ENCODE data around the gene TRIO. TPM values are rescaled to one million over a fixed set of nuclear protein-coding genes. Genes with fewer than 3 reads are reported as not detected.

The TRIO gene
- total RNA-seq, 2 experiments from 2014 or later = 3.5 to 6.6 TPM

DNA sequence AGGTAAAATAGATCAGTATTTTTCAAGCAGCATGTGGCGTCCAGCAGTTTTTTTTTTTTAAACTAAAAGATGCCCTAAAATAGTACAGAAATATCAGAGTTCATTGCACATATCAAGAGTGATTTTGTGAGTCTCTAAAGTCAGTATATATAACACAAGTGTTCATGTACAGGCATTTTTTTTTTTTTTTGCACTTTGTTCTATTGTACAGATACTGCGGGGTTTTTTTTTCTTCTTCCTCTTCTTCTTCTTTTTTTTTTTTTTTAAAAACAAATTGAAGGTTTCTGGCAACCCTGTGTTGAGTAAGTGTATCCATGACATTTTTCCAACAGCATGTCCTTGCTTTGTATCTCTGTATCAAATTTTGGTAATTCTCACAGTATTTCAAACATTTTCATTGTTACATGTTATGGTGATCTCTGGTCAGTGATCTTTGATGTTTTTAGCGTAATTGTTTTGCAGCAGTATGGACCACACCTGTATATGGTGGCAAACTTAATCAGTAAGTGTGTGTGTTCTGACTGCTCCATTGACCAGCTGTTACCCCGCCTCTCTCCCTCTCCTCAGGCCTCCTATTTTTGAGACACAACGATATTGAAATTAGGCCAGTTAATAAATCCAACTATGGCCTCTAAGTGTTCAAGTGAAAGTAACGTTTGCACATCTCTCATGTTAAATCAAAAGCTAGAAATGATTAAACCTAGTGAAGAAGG lies 76.8 kb downstream of the TRIO start:
- Mint-ChIP-seq H3K4me1 (ENCODE audit: low read depth) (peaks cover 22% of the 10 kb centered on the region), H3K4me3 (no peak overlapping the region), H3K9me3 (ENCODE audit: insufficient read depth) (no peaks in the 10 kb centered on the region), H3K27me3 (ENCODE audit: low read depth) (peaks cover 30% of the 10 kb centered on the region), H3K27ac (no peak overlapping the region), H3K36me3 (ENCODE audit: low read depth) (peaks cover 4% of the 10 kb centered on the region)
- ATAC-seq = no peak
- POLR2A ChIA-PET = no interaction called here
- CTCF ChIA-PET = no interaction called here
- DNase-seq = no peak

DNA sequence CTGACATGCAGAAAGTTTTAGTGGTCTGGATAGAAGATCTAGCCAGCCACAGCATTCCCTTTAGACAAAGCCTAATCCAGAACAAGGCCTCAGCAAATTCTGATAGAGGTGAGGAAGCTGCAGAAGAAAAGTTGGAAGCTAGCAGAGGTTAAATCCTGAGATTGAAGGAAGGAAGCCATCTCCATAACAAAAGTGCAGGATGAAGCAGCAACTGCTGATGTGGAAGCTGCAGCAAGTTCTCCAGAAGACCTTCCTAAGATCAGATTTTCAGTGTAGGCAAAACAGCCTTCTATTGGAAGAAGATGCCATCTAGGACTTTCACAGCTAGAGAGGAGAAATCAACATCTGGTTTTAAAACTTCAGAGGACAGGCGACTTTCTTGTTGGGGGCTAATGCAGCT lies 77.5 kb downstream of the TRIO start:
- ATAC-seq = no peak
- H3K4me3 Mint-ChIP-seq = no peak overlapping the region
- no peak overlapping the region for H3K27ac Mint-ChIP-seq
- no peaks in the 10 kb centered on the region for H3K9me3 Mint-ChIP-seq (ENCODE audit: insufficient read depth)
- peaks cover 4% of the 10 kb centered on the region for H3K36me3 Mint-ChIP-seq (ENCODE audit: low read depth)
- POLR2A ChIA-PET = no interaction called here
- CTCF ChIA-PET = no interaction called here
- no peak for DNase-seq
- H3K27me3 Mint-ChIP-seq (ENCODE audit: low read depth) = peaks cover 30% of the 10 kb centered on the region
- H3K4me1 Mint-ChIP-seq (ENCODE audit: low read depth) = peaks cover 22% of the 10 kb centered on the region

DNA sequence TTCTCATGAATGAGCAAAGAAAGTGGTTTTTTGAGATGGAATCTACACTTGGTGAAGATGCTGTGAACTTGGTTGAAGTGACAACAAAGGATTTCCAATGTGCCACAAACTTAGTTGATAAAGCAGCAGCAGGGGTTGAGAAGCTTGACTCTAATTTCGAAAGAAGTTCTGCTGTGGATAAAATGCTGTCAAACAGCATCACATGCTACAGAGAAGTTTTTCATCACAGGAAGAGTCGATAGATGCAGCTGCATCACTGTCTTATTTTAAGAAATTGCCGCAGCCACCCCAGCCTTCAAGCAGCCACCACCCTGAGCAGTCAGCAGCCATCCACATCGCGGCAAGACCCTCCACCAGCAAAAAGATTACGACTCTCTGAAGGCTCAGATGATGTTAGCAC lies 78.6 kb downstream of the TRIO start:
- Mint-ChIP-seq H3K9me3 (ENCODE audit: insufficient read depth) (no peaks in the 10 kb centered on the region), H3K4me1 (ENCODE audit: low read depth) (peaks cover 22% of the 10 kb centered on the region), H3K36me3 (ENCODE audit: low read depth) (peaks cover 4% of the 10 kb centered on the region), H3K27me3 (ENCODE audit: low read depth) (peaks cover 24% of the 10 kb centered on the region), H3K27ac (no peak overlapping the region), H3K4me3 (no peak overlapping the region)
- DNase-seq = no peak
- ChIA-PET CTCF (no interaction called here), POLR2A (no interaction called here)
- ATAC-seq = no peak

DNA sequence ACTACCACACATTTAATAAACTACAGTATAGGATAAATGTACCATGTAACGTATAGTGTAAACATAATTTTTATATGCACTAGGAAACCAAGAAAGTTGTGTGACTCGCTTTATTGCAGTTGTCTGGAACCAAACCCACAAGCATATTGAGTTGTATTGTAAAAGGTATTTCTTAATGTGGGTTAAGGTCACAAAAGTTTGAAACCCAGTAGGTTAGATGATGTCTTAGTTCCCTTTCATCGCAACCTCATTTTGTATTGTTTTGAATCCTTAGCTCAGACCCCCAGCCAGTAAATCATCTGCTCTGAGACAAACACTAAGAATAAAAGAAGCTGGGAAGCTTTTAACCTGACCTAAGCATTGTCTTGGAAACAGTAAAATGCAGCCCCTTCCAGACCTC lies 79.1 kb downstream of the TRIO start:
- Mint-ChIP-seq H3K27ac (no peak overlapping the region), H3K4me1 (ENCODE audit: low read depth) (peaks cover 22% of the 10 kb centered on the region), H3K4me3 (no peak overlapping the region), H3K27me3 (ENCODE audit: low read depth) (peaks cover 24% of the 10 kb centered on the region), H3K9me3 (ENCODE audit: insufficient read depth) (no peaks in the 10 kb centered on the region), H3K36me3 (ENCODE audit: low read depth) (peaks cover 4% of the 10 kb centered on the region)
- ATAC-seq (no peak), DNase-seq (no peak)
- ChIA-PET CTCF (no interaction called here), POLR2A (no interaction called here)

DNA sequence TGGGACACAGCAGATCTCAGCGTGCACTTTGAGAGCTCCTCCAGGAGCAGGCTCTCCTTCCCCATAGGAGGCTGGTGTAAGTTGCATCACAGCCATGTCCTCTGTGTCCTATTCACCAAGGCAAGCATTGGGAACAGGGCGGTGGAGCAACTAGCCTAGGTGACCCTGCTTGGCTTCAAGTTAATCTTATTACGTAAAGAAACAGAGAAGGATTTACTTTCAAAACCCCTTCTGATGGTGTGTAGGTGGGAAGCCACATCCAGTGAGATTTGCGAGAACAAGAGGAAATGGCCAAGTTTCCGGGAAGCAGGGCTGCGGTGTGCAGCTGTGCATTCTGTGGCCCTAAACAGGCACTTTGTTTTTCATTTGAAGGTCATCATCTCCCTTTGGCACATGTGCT lies 80.2 kb downstream of the TRIO start:
- ATAC-seq (no peak), DNase-seq (peak; percentile 44)
- H3K27ac Mint-ChIP-seq = no peak overlapping the region
- H3K36me3 Mint-ChIP-seq (ENCODE audit: low read depth) = peaks cover 4% of the 10 kb centered on the region
- H3K4me1 Mint-ChIP-seq (ENCODE audit: low read depth) = peaks cover 22% of the 10 kb centered on the region
- H3K9me3 Mint-ChIP-seq (ENCODE audit: insufficient read depth) = no peaks in the 10 kb centered on the region
- ChIA-PET CTCF (no interaction called here), POLR2A (no interaction called here)
- no peak overlapping the region for H3K4me3 Mint-ChIP-seq
- peaks cover 19% of the 10 kb centered on the region for H3K27me3 Mint-ChIP-seq (ENCODE audit: low read depth)

DNA sequence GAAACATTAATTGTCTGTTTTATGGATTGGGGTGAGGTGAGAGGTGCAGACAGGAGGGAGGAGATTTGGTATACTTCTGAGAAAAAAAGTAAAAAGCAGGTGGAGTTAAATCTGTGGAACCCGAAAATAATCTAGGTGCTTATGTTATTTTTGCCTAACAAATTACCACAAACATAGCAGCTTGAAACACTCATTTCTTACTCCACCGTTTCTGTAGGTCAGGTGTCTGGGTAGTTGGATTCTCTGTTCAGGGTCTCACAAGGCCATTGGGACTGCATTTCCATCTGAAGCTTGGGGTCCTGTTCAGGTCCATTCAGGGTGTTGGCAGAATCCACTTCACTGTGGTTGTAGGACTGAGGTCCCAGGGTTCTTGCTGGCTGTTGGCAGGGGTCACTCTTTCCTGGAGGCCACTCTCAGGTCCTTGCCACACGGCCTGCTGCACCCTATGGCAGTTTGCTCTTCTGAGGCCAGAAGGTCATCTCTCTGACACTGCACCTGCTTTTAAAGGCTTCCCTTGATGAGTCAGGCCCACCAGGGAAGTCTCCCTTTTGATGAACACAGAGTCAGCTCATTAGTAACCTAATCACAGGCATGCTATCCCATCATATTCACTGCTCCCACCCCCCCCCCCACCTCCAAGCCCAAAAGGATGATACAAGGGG lies 82.2 kb downstream of the TRIO start:
- Mint-ChIP-seq H3K27ac (no peak overlapping the region), H3K27me3 (ENCODE audit: low read depth) (peaks cover 21% of the 10 kb centered on the region), H3K4me3 (no peak overlapping the region), H3K36me3 (ENCODE audit: low read depth) (peaks cover 4% of the 10 kb centered on the region), H3K9me3 (ENCODE audit: insufficient read depth) (no peaks in the 10 kb centered on the region), H3K4me1 (ENCODE audit: low read depth) (peaks cover 22% of the 10 kb centered on the region)
- DNase-seq (no peak), ATAC-seq (no peak)
- ChIA-PET CTCF (no interaction called here), POLR2A (no interaction called here)

DNA sequence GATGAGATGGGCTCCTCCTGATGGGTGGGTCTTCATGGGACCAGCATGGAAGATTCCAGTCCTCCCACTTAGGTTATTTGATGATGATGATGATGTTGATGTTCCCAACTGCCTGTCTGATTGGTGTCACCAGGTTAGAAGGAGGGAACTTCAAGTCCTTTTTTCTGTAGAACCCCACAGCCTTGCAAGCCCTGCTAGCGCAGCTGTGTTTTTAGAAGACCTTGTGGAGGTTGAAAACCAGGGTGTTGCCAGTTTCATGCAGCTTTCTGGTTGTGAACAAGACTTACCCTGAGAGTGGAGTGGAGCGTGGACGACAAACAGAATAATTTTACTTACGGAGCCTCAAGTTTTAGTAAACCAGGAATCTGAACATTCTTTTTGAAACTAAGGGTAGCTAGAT lies 83.0 kb downstream of the TRIO start:
- Mint-ChIP-seq H3K36me3 (ENCODE audit: low read depth) (peaks cover 4% of the 10 kb centered on the region), H3K27me3 (ENCODE audit: low read depth) (peaks cover 22% of the 10 kb centered on the region), H3K4me3 (no peak overlapping the region), H3K4me1 (ENCODE audit: low read depth) (peaks cover 22% of the 10 kb centered on the region), H3K27ac (no peak overlapping the region), H3K9me3 (ENCODE audit: insufficient read depth) (no peaks in the 10 kb centered on the region)
- ATAC-seq (no peak), DNase-seq (no peak)
- POLR2A ChIA-PET = no interaction called here
- CTCF ChIA-PET = no interaction called here

DNA sequence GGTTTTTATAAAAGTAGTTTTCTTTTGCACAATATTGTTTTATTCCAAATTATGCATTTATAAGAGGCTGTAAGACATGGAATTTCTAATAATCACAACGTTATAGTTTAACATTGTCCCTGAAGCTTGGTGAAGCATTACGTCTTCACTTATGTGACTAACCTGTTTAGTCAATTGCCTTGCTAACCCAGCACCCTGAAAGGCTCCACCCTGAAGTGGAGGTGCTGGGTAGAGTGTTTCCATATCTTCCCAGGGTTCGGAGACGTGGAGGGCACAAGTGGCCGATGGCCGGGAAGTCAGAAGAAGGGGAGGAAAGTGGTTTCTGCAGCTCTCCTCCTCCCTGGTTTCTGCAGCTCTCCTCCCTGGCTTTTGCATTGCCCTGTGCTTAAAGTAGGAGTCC lies 83.4 kb downstream of the TRIO start:
- no peaks in the 10 kb centered on the region for H3K9me3 Mint-ChIP-seq (ENCODE audit: insufficient read depth)
- peaks cover 18% of the 10 kb centered on the region for H3K27me3 Mint-ChIP-seq (ENCODE audit: low read depth)
- H3K4me3 Mint-ChIP-seq = no peak overlapping the region
- ChIA-PET CTCF (no interaction called here), POLR2A (no interaction called here)
- DNase-seq (no peak), ATAC-seq (no peak)
- H3K27ac Mint-ChIP-seq = no peak overlapping the region
- H3K4me1 Mint-ChIP-seq (ENCODE audit: low read depth) = peaks cover 19% of the 10 kb centered on the region
- peaks cover 2% of the 10 kb centered on the region for H3K36me3 Mint-ChIP-seq (ENCODE audit: low read depth)

DNA sequence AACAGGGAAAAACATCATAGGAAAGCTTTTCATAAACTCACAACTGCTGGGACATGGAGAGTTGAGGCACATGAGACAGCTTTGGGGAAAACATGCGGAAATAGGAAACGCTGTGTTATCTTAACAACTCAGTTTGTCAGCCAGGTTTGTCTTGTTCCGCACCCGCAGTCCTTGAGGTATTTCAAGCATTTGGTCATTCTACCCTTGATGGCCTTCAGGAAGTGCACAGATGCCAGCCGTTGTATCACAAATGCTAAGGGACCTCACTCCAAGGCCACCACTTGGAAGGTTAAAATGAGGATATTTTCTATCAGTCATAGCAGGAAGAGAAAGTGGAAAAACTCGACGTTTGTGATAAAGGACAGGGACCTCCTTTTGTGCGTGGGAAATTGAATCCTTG lies 83.8 kb downstream of the TRIO start:
- POLR2A ChIA-PET = no interaction called here

DNA sequence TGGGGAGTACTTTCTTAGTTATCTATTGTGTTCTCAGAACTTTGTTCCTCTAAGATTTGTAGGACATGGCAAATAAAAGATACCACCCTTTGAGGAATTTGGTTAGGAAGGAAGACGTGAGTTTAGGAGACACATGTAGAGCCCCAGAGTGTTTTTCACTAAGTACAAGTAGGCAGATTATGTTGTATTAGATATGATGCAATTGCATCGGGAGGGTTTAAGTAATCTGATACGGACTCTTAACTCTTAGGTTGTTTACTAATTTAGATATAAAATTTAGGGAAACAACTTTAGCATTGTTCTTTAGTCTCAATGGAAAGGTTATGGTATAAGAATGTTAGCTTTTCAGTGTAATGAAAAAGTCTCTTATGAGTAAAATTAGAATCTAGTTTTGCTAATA lies 84.4 kb downstream of the TRIO start:
- DNase-seq = no peak
- Mint-ChIP-seq H3K27ac (no peak overlapping the region), H3K4me1 (ENCODE audit: low read depth) (peaks cover 13% of the 10 kb centered on the region), H3K27me3 (ENCODE audit: low read depth) (peaks cover 14% of the 10 kb centered on the region), H3K9me3 (ENCODE audit: insufficient read depth) (no peaks in the 10 kb centered on the region), H3K4me3 (no peak overlapping the region), H3K36me3 (ENCODE audit: low read depth) (no peaks in the 10 kb centered on the region)
- ChIA-PET POLR2A (no interaction called here), CTCF (no interaction called here)
- no peak for ATAC-seq

More for the DNA sequence above, 83.8 kb downstream of the TRIO start:
- CTCF ChIA-PET = no interaction called here
- ATAC-seq (no peak), DNase-seq (no peak)
- no peaks in the 10 kb centered on the region for H3K9me3 Mint-ChIP-seq (ENCODE audit: insufficient read depth)
- H3K27me3 Mint-ChIP-seq (ENCODE audit: low read depth) = peaks cover 14% of the 10 kb centered on the region
- H3K4me1 Mint-ChIP-seq (ENCODE audit: low read depth) = peaks cover 15% of the 10 kb centered on the region
- H3K27ac Mint-ChIP-seq = no peak overlapping the region
- no peaks in the 10 kb centered on the region for H3K36me3 Mint-ChIP-seq (ENCODE audit: low read depth)
- H3K4me3 Mint-ChIP-seq = no peak overlapping the region

DNA sequence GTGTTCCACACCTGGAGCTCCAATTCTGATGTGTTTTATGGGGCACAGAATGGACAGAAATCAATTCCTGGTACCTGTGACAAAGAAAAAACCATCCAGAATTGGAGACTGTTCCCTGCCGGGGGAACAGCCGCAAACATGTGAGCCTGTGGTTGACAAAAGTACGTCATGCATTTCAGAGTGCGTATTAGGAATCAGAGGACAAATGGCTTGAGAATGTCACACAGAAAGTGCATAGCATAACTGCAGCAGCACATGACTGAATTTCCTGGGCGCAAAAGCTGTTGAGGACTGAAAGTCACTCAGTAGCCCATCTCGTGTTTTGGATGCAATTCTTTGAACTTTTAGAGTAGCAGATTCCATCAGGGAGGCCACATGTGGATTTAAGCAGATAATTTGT lies 85.1 kb downstream of the TRIO start:
- H3K4me3 Mint-ChIP-seq = no peak overlapping the region

DNA sequence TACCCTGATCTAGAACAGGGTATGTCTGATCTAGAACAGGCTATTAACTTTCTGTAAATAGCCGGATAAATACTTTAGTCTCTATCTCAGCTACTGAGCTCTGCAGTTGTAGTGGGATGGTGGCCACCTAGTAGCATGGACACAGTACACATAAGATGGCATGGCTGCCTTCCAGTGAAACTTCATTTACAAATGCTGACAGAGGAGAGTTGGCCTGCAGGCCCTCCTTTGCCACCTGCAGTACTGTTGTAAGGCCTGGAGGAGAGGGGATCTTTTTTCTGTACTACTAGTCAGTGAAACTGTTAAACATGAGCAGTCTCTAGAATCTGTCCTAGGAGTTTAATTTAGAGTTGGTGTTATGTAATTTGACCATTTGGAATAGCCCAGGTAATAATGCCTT lies 86.0 kb downstream of the TRIO start:
- H3K27me3 Mint-ChIP-seq (ENCODE audit: low read depth) = peaks cover 15% of the 10 kb centered on the region
- no peaks in the 10 kb centered on the region for H3K4me1 Mint-ChIP-seq (ENCODE audit: low read depth)
- ATAC-seq (no peak), DNase-seq (no peak)
- ChIA-PET POLR2A (no interaction called here), CTCF (no interaction called here)
- H3K9me3 Mint-ChIP-seq (ENCODE audit: insufficient read depth) = no peaks in the 10 kb centered on the region
- no peak overlapping the region for H3K27ac Mint-ChIP-seq
- no peak overlapping the region for H3K4me3 Mint-ChIP-seq
- no peaks in the 10 kb centered on the region for H3K36me3 Mint-ChIP-seq (ENCODE audit: low read depth)

More for the DNA sequence above, 85.1 kb downstream of the TRIO start:
- POLR2A ChIA-PET = no interaction called here
- no peak for ATAC-seq
- Mint-ChIP-seq H3K27ac (no peak overlapping the region), H3K4me1 (ENCODE audit: low read depth) (peaks cover 6% of the 10 kb centered on the region), H3K27me3 (ENCODE audit: low read depth) (peaks cover 14% of the 10 kb centered on the region), H3K36me3 (ENCODE audit: low read depth) (no peaks in the 10 kb centered on the region), H3K9me3 (ENCODE audit: insufficient read depth) (no peaks in the 10 kb centered on the region)
- DNase-seq = no peak
- CTCF ChIA-PET = no interaction called here

DNA sequence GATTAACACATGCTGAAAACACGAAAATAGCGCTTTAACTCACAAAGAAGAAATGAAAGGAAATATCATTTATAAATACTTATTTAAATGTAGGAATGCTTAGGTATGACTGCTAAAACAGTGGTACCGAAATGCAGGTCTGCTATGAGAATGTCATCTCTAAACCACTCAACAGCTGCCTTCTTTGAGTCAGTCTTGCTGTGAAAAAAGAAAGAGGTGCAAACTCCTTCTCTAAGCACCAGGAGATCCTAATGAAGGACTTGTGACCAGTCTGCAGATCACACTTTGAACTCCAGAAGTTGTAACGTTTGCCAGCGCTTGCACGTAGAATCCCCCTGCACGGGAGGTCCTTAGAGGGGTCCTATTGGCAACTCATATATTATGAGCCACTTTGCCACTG lies 86.6 kb downstream of the TRIO start:
- POLR2A ChIA-PET = no interaction called here
- CTCF ChIA-PET = no interaction called here
- DNase-seq (no peak), ATAC-seq (no peak)
- Mint-ChIP-seq H3K4me3 (no peak overlapping the region), H3K9me3 (ENCODE audit: insufficient read depth) (no peaks in the 10 kb centered on the region), H3K36me3 (ENCODE audit: low read depth) (no peaks in the 10 kb centered on the region), H3K4me1 (ENCODE audit: low read depth) (no peaks in the 10 kb centered on the region), H3K27me3 (ENCODE audit: low read depth) (peaks cover 15% of the 10 kb centered on the region), H3K27ac (no peak overlapping the region)
